Spleen (tissue), 13 donors: ENCODE measurements around the gene TDP2. TPM values are rescaled to one million over a fixed set of nuclear protein-coding genes. Genes with fewer than 3 reads are reported as not detected.

Source experiments
- DNase-seq: peaks from one replicate; pipeline ENCODE4 v3.0.0-alpha.2; 2020
- H3K27ac ChIP-seq, 8 donors: fragments of 200-600 bp; sonication (generic) in 7 of 8; 1 replicate in 4 of 8; 2 replicates in 4 of 8; pipeline versions ENCODE4 v1.5.0 to v1.8.0; 2016 to 2021; ENCODE audit warnings: inconsistent platforms in 4 of 8, mild to moderate bottlenecking in 4 of 8, moderate library complexity in 1 of 8
- H3K27me3 ChIP-seq, 7 donors: fragments of 200-600 bp; sonication (generic) in 6 of 7; replicated peaks in 1 of 7; 1 replicate in 4 of 7; 2 replicates in 3 of 7; pipeline versions ENCODE4 v1.5.0 to v1.8.0; 2016 to 2021; ENCODE audit warnings: inconsistent platforms in 3 of 7, mild to moderate bottlenecking in 1 of 7
- H3K36me3 ChIP-seq, 6 donors: fragments of 200-600 bp; sonication (generic) in 5 of 6; 1 replicate in 4 of 6; 2 replicates in 2 of 6; pipeline versions ENCODE4 v1.5.0 to v1.8.0; 2016 to 2021; ENCODE audit warnings: inconsistent platforms in 2 of 6
- H3K4me1 ChIP-seq, 6 donors: fragments of 200-600 bp; sonication (generic) in 5 of 6; 1 replicate in 3 of 6; 2 replicates in 3 of 6; pipeline versions ENCODE4 v1.5.0 to v1.8.0; 2016 to 2021; ENCODE audit warnings: inconsistent platforms in 3 of 6
- H3K4me3 ChIP-seq, 8 donors: fragments of 200-600 bp; sonication (generic) in 7 of 8; 1 replicate in 4 of 8; 2 replicates in 4 of 8; pipeline versions ENCODE4 v1.5.0 to v1.8.0; 2016 to 2021; ENCODE audit warnings: inconsistent platforms in 4 of 8, mild to moderate bottlenecking in 4 of 8, moderate library complexity in 2 of 8
- H3K9me3 ChIP-seq, 8 donors: fragments of 200-600 bp; sonication (generic) in 7 of 8; 1 replicate in 4 of 8; 2 replicates in 4 of 8; pipeline versions ENCODE4 v1.5.0 to v1.8.0; 2016 to 2021; ENCODE audit warnings: inconsistent platforms in 4 of 8
- POLR2A ChIP-seq, 3 donors: fragments of 450-650 bp; IDR thresholded peaks; one replicate each; pipeline ENCODE4 v1.5.1; 2017; ENCODE audit warnings: antibody characterized with exemption in 3 of 3, mild to moderate bottlenecking in 1 of 3
- POLR2AphosphoS5 ChIP-seq, 3 donors: sonication (generic); formaldehyde crosslinking; IDR thresholded peaks; one replicate each; pipeline ENCODE4 v1.5.1; 2017; ENCODE audit warnings: antibody characterized with exemption in 3 of 3
- WGBS, 5 donors: extraction: QIAGEN DNeasy Blood & Tissue Kit in 3 of 5; methylation state at CpG; one replicate each; pipeline versions ENCODE4 v1.1.5 to v1.1.7; 2013 to 2018; 5-methylcytosine and 5-hydroxymethylcytosine counted together
- intact Hi-C: fragments of 100-400 bp; cut with DNase I; formaldehyde crosslinking; loops from one replicate; pipeline ENCODE4 v1.15.0; 2023; ENCODE audit warnings: low total_unique reads
- long read RNA-seq, 2 donors: transcript quantifications; one replicate each; lab custom pipeline, GENCODE V29; 2026
- polyA plus RNA-seq, 3 donors: library from polyadenylated mRNA; stranded (reverse); fragments of 200-250 nt; gene quantifications; one replicate each; pipeline ENCODE4 v1.2.1, GENCODE V29; 2013
- total RNA-seq, 7 donors: library from RNA; depleted of rRNA in 3 of 7; stranded (reverse); fragments of >200 nt in 3 of 7; fragmentation: NEBNext Ultra II Directional in 4 of 7; extraction: Animal tissue kit (Norgen Biotek cat#: 25700) in 4 of 7; gene quantifications; one replicate each; pipeline versions ENCODE4 v1.1.0 to v1.2.1, GENCODE V29; 2016 to 2021
- TF ChIP-seq, protein P1 (sequence below), 11 experiments: fragments of 200-600 bp in 7 of 11; fragments of 450-650 bp in 4 of 11; sonication (generic) in 4 of 11; IDR thresholded peaks in 8 of 11; conservative IDR thresholded peaks in 3 of 11; 1 replicate in 7 of 11; 2 replicates in 4 of 11; pipeline versions ENCODE4 v1.4.0 to v1.8.0; 2016 to 2021; ENCODE audit warnings: antibody characterized with exemption in 11 of 11, inconsistent platforms in 4 of 11, mild to moderate bottlenecking in 1 of 11
- donor health status: healthy with polysubstance abuse.
- donor health status: DM: no; HTN: no; CAD: no; lungs with moderate emphysema.
- donor health status: DM: no; HTN: no; CAD: no.
- donor health status: Bipolar disorder and iron deficiency.
- donor health status: healthy.
- donor health status: DM: no; HTN: no; CAD: no.
- donor health status: DM: yes; HTN: yes; CAD: no.

TDP2 gene
- total RNA-seq, result 10 to 100 TPM; 42.9 to 61.7 (median 46.7) TPM
- polyA plus RNA-seq, result 10 to 100 TPM; 36.0 to 43.7 (median 38.4) TPM
- long read RNA-seq, donor 1, transcript TDP2-202 (7 exons, 2,071 nt), result major isoform, 7 of 7 reads
- long read RNA-seq, donor 1, partial matches to known transcripts, result 0 of 7 reads
- long read RNA-seq, donor 1, other reads (novel, unspliced or antisense), result 0 of 7 reads
- long read RNA-seq, donor 2, transcript TDP2-202 (7 exons, 2,071 nt), result major isoform, 6 of 7 reads
- long read RNA-seq, donor 2, partial matches to known transcripts, result 0 of 7 reads
- long read RNA-seq, donor 2, other reads (novel, unspliced or antisense), result 0 of 7 reads

- Histone ChIP-seq H3K4me1 (peaks cover 23 to 62% (median 46%) of the 10 kb centered on the region in 6 donors), H3K27me3 (no peaks in the 10 kb centered on the region), H3K9me3 (peaks cover 0 to 25% (median 17%) of the 10 kb centered on the region in 8 donors), H3K4me3 (peak within 1 kb of the TSS; percentile 66 to 99 (median 88)), H3K27ac (peak within 1 kb of the TSS; percentile 88 to 95 (median 93)), H3K36me3 (peaks cover 0 to 32% (median 19%) of the 10 kb centered on the region in 6 donors)
- WGBS, 5 donors, result 0% methylated on average over 58 to 62 of the region's 62 CpGs
- TF ChIP-seq POLR2AphosphoS5 (IDR thresholded peaks at IDR 0.05) (peak; percentile 96 to 97 (median 97)), POLR2A (IDR thresholded peaks at IDR 0.05) (peak in 2 of 3 donors; percentile 54 to 87)
- TF ChIP-seq, protein P1, sequence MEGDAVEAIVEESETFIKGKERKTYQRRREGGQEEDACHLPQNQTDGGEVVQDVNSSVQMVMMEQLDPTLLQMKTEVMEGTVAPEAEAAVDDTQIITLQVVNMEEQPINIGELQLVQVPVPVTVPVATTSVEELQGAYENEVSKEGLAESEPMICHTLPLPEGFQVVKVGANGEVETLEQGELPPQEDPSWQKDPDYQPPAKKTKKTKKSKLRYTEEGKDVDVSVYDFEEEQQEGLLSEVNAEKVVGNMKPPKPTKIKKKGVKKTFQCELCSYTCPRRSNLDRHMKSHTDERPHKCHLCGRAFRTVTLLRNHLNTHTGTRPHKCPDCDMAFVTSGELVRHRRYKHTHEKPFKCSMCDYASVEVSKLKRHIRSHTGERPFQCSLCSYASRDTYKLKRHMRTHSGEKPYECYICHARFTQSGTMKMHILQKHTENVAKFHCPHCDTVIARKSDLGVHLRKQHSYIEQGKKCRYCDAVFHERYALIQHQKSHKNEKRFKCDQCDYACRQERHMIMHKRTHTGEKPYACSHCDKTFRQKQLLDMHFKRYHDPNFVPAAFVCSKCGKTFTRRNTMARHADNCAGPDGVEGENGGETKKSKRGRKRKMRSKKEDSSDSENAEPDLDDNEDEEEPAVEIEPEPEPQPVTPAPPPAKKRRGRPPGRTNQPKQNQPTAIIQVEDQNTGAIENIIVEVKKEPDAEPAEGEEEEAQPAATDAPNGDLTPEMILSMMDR (IDR thresholded peaks at IDR 0.05 in 8 of 11, conservative IDR thresholded peaks at IDR 0.05 in 3 of 11), result peak; percentile 38 to 77 (median 57)
- intact Hi-C loops, result no loop called here
- DNase-seq, result peak; percentile 98
Observed at GRCh38 chr6:24666641-24667377, at the start of gene TDP2, which contains the start of gene ACOT13. TSS of gene TDP2 (minus strand) at chr6:24666899. CDS start at chr6:24666862, 37 bp downstream. TSS of gene ACOT13 (plus strand) at chr6:24667077. CDS start at chr6:24667264, 187 bp downstream.

- TF ChIP-seq POLR2A (IDR thresholded peaks at IDR 0.05), result no peak
- TF ChIP-seq, protein P1 (IDR thresholded peaks at IDR 0.05 in 8 of 11, conservative IDR thresholded peaks at IDR 0.05 in 3 of 11), result no peak
- intact Hi-C loops, result no loop called here
- Histone ChIP-seq H3K4me3 (no peak overlapping the region), H3K27ac (peak overlapping the region in 1 of 8 donors; percentile 35), H3K4me1 (peaks cover 24 to 95% (median 71%) of the 10 kb centered on the region in 6 donors), H3K36me3 (peaks cover 0 to 100% (median 97%) of the 10 kb centered on the region in 6 donors), H3K27me3 (no peaks in the 10 kb centered on the region), H3K9me3 (no peaks in the 10 kb centered on the region)
- DNase-seq, result no peak
- WGBS, 5 donors, result 93 to 96% (median 94%) methylated on average over 10 of the region's 10 CpGs
Observed at GRCh38 chr6:24710519-24711303, 44.0 kb upstream of the TDP2 start.

DNA sequence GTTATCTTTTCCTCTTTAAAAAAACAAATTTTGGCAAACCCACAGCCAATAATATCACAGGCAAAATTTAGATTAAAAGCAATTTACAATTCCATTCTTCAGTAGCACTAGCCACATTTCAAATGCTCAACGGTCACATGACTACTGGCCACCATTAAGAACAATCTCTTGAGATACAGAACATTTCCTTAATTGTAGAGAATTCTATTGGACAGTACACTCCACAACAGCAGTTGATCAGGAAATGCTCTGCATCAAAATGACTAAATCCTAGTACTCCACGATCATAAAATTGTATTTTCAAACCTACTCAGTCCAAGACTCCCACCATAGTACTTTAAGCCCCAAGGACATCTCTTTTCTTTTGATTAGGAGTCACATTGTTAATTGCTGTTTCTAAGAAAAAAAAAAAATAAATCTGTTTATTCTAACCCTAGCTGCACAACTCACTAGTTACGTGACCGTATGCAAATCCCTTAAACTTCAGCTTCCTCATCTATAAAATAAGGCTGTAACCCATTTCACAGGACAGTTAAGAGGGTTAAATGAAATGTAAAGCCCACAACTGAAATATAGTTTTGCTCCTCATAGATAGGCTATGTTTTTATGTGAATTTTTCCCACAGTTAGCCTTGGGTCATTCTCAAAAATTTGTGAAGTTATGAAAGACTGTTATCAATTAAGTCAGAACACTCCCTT is 42.5 kb upstream of the TDP2 start:
- Histone ChIP-seq H3K27me3 (no peaks in the 10 kb centered on the region), H3K27ac (peak overlapping the region in 1 of 8 donors; percentile 3), H3K36me3 (peaks cover 0 to 100% (median 98%) of the 10 kb centered on the region in 6 donors), H3K9me3 (no peaks in the 10 kb centered on the region), H3K4me1 (peaks cover 10 to 95% (median 64%) of the 10 kb centered on the region in 6 donors), H3K4me3 (no peak overlapping the region)
- intact Hi-C loops, result no loop called here
- TF ChIP-seq, protein P1 (IDR thresholded peaks at IDR 0.05 in 8 of 11, conservative IDR thresholded peaks at IDR 0.05 in 3 of 11), result no peak
- TF ChIP-seq POLR2AphosphoS5 (IDR thresholded peaks at IDR 0.05) (no peak), POLR2A (IDR thresholded peaks at IDR 0.05) (no peak)
- WGBS, 5 donors, result 73 to 85% (median 81%) methylated on average over 4 of the region's 4 CpGs
- DNase-seq, result no peak
